Fibroblast of skin of left quadriceps (primary cell): ENCODE data around the gene HLF.

ENCODE experiments used
- DNase-seq, 2 experiments: peaks; one replicate each; pipeline ENCODE4 v3.0.0-alpha.2; 2013; ENCODE audit warnings: low read depth in 2 of 2

The HLF gene

DNA sequence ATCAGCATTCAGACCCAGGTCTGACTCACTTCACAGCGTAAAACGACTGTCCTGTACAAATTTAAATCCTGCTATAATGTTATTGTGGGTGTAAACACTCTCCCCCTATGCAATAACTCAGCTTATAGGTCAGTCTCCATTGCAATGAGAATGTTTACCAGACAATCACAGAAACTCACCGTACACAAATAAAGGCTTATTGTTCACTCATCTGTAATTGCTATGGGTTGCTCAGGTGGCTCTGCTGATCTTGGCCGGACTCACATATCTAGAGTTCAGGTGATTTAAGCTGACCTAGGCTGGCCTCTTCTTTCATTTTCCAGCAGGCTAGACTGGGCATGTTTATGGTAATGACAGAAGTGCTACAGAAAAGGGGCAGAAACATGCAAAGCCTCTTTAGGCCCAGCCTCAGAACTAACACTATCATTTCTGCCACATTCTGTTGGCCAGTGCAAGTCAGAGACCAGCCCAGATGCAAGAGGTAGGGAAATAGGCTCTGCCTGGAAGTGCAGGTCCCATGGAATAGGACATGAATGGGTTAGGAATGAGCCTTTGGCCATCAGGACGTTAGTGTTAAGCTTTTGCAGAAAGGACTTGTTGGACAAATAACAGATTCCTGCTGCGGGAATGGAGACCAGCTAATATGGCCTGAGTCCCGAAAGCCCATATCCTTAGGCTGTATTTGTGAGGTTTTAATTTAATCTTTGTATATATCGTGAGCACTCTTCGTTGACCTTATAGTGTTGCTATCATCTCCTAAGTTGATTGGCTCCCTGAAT lies 44.0 kb downstream of the HLF start:
- no peak for DNase-seq

DNA sequence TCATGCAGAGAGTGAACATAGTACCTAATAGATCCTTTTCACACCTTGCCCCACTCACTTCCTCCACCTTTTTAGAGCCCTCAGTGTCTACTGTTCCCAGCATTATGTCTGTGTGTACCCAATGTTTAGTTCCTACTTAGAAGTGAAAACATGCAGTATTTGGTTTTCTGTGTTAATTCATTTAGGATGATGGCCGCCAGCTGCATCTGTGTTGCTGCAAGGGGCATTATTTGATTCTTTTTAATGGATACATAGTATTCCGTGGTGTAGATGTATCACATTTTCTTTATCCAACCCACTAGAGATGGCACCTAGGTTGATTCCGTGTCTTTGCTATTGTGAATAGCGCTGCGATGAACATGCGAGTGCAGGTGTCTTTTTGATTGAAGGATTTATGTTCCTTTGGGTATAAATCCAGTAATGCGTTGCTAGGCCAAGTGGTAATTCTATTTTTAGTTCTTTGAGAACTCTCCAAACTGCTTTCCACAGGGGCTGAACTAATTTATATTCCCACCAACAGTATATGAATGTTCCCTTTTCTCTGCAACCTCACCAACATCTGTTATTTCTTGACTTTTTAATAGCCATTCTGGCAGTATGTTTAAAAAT lies 47.1 kb downstream of the HLF start:
- no peak for DNase-seq

DNA sequence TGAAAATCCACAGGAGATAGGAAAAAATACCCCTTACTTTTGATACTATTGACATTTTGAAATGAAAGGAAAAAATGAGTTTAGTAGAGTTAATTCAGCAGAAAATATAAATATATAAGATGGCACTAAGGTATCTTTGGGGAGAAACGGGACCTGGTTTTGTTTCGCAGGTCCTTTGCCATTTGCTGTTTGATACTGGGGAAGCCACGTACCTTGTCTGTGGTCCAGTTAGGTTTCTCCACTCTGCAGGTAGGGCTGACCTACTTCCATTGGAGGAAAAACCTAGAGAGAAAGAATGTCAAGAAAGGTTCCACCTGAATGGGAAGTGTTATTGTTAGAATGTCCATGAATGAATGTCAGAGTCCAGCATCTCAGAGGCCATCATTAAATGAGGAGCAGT lies 48.1 kb downstream of the HLF start:
- no peak for DNase-seq

DNA sequence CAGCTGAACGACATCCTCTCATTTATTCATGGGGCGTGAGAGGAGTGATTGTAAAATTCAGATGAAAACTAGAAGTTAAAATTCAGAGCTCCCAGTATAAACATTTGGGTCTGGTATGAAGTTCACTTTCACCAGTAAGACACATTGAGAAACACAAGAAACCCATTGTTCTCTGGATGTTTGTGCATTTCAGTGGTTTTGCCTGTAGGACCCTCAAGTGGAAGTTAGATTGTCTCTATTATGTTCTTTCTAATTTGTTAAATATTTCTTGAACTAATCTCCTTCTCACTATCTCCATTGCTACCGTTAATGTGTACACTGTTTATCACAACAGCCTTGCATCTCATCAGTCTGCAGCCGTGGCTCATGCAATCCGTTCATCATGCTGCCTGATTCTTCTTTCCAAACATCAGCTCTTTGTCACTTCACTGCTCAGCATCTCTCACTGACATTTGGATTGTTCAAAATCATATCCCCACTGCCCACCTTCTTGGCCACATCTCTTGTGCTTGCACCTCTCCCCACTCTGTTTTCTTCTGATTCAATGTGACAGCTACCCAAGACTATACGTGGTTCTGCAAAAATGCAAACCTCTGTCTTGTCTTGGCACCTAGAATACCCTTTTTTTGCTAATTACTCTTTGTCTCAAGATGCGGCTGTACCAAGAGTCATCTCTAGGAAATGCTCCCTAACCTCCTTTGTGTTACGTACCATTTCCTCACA lies 49.5 kb downstream of the HLF start:
- DNase-seq: no peak

DNA sequence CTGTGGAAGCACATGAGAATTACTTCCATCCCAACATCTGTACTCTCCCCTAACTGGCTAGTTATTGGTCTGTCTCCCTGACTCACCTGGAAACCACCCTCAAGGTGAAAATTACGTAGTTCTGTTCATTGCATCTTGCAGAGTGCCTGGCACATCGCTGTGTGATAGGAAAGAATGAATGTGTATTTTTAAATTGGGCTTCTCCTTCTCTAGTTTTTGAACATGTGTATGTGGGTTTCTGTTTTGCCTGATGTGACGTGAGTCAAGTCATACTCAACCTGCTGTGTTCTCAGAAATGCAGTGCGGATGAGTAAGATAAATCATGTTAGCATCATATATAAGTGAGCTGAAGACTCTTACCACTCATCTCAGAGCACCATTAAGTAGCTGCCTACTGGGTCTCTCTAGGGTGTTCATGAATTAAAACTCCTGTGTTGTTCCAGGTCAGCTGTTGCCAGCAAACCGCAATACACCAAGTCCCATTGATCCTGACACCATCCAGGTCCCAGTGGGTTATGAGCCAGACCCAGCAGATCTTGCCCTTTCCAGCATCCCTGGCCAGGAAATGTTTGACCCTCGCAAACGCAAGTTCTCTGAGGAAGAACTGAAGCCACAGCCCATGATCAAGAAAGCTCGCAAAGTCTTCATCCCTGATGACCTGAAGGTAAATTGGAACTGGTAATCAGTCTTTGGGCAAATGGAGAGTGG lies 50.2 kb downstream of the HLF start:
- DNase-seq: no peak

DNA sequence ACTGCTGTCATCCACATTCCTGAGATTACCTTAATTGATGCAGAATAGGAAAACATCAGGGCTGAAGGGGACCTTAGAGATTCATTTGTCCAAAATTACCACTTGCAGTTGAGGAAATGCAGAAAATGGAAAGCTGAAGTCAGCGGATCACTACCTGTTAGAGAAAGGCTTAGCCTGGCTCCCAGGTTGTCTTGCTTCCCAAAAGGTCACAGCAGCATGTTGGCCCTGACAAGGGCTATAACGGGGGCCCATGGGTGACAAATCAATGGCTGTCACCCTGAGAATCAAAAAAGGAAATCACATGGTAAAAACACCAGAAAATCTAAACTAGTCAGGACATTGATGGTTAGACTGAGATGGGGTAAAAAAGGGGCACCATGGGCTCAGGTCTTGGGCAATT lies 51.7 kb downstream of the HLF start:
- no peak for DNase-seq

DNA sequence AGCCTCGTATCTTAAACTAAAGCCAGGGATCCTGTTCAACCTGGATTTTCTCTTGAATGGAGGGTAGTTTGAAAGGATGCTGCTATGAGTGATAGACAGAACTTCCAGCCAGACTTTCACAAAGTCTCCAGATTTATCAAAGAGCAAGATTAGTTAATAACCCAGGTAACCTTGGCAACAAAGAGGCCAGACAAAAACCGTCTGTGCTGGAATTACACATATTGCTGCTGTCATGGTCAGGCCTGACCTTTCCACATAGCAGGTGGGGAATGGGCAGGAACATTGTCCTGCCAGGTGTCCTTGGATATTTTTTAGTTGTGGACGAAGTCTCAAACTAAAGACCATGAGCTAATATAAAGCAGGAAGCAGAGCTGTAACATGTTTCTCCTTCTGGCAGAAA lies 52.5 kb downstream of the HLF start:
- no peak for DNase-seq

DNA sequence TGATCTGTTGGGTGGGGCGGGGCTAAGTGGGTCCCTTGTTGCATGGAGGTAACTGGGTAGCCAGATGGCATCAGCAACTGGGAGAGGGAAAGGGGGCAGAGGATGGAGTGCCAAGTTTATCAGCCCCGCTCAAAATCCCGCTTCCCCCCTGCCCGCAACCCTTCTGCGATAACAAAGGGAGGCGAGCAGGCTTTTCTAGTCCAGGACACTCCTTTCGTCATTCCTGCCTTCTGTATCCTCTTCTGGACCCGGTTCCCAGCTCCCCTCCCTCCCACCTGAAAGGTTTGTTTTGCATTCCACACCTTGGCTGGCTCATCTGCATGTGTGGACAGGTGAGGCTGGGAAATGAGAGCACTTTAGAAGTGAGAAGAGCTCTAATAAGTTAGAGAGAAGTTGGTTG lies 53.3 kb downstream of the HLF start:
- no peak for DNase-seq

DNA sequence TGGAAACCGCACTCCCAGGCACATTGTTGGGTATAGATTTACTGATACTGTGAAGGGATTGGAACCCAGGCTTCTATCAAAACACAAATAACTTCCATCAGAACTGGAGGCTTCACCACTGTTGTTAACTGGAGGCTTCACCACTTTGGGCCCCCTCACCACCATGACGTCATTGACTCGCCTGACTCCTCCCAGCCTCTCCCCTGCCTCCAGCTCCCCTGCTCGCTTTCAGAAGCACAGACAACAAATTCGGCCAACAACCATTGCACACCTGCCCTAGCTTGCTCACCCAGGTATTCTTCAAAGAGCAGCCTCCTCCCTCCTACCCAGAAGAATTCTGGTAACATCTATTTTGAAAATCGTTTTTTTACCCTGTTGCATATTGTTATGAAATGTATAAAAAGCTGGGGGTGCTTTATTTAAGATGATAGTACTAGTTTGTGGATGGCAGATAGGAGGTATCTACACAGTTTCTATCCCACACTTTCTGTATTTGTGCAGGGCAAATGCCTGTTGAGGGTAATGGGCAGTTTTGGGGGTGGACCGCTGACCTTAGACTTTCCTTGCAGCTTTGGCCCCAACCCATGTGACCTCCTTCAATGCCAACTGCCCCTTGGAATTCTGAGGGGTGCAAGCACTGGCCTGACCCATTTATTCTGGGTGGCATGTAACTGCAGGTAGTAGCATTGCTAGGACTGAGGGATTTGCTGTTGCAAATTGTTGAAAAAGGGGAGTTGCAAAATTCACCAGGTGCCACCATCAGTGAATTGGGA lies 54.1 kb downstream of the HLF start:
- no peak for DNase-seq

DNA sequence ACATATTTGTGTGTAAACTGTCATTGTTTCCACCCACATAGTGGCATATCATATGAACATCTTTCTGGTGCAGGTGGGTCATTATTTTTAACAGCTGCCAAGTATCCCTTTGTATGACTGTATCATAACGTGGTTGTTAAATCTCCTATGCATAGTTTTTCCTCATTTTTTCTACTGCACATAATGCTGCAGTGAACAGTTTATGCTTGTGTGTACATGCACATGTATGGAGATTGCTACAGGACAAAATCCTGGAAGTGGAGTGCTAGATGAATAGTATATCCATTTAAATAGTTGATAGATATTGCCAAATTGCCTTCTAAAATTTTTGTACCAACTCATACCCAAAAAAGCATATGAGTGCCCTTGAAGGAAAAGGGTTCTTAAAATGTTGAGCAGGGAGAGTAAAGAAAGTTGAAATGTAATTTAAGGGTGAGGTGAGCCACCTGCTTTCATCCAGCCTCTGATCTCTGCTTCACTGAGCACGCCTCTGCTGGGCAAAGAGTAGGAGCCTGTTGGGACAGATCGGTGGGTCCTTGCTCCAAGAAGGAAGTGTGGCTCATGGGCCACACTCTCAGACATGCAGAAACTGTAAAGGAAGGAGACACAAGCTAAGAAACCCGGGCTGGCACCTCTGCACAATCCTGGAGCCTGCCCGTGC lies 55.3 kb downstream of the HLF start:
- DNase-seq: no peak

DNA sequence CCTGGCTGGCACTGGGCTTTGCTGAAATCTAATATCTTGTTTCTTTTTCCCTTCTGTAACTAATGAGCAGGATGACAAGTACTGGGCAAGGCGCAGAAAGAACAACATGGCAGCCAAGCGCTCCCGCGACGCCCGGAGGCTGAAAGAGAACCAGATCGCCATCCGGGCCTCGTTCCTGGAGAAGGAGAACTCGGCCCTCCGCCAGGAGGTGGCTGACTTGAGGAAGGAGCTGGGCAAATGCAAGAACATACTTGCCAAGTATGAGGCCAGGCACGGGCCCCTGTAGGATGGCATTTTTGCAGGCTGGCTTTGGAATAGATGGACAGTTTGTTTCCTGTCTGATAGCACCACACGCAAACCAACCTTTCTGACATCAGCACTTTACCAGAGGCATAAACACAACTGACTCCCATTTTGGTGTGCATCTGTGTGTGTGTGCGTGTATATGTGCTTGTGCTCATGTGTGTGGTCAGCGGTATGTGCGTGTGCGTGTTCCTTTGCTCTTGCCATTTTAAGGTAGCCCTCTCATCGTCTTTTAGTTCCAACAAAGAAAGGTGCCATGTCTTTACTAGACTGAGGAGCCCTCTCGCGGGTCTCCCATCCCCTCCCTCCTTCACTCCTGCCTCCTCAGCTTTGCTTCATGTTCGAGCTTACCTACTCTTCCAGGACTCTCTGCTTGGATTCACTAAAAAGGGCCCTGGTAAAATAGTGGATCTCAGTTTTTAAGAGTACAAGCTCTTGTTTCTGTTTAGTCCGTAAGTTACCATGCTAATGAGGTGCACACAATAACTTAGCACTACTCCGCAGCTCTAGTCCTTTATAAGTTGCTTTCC lies 56.0 kb downstream of the HLF start:
- DNase-seq: no peak

DNA sequence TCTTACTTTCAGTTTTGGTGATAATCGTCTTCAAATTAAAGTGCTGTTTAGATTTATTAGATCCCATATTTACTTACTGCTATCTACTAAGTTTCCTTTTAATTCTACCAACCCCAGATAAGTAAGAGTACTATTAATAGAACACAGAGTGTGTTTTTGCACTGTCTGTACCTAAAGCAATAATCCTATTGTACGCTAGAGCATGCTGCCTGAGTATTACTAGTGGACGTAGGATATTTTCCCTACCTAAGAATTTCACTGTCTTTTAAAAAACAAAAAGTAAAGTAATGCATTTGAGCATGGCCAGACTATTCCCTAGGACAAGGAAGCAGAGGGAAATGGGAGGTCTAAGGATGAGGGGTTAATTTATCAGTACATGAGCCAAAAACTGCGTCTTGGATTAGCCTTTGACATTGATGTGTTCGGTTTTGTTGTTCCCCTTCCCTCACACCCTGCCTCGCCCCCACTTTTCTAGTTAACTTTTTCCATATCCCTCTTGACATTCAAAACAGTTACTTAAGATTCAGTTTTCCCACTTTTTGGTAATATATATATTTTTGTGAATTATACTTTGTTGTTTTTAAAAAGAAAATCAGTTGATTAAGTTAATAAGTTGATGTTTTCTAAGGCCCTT lies 56.8 kb downstream of the HLF start:
- no peak for DNase-seq

DNA sequence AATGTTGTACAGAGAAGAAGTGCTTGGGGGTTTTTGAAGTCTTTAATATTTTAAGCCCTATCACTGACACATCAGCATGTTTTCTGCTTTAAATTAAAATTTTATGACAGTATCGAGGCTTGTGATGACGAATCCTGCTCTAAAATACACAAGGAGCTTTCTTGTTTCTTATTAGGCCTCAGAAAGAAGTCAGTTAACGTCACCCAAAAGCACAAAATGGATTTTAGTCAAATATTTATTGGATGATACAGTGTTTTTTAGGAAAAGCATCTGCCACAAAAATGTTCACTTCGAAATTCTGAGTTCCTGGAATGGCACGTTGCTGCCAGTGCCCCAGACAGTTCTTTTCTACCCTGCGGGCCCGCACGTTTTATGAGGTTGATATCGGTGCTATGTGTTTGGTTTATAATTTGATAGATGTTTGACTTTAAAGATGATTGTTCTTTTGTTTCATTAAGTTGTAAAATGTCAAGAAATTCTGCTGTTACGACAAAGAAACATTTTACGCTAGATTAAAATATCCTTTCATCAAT lies 57.8 kb downstream of the HLF start:
- peak; percentile 38 to 41 for DNase-seq

DNA sequence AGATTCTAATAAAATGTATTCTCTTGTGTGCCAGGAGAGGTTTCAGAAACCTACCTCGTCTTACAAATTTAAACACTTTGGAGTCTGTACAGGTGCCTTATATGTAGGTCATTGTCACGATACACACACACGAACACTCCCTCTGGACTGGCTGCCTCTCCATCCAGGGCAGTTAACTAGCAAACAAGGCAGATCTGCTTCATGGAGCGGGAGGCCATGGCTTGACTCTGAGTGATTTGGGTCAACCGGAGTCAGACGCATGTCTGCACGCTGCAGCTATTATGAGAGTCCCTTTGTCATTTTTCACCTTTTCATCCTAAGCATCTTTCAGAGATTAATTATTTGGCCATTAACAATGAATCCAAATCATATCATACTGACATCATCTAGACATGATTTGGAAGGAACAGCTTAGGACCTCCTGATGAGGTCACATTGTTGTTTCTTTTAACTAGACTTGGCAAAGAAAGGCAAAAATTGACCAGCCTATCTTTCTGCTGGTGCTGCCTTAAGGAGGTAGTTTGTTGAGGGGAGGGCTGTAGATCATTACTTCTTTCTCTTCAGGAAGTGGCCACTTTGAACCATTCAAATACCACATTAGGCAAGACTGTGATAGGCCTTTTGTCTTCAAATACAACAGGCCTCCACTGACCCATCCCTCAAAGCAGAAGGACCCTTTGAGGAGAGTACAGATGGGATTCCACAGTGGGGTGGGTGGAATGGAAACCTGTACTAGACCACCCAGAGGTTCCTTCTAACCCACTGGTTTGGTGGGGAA lies 58.9 kb downstream of the HLF start:
- DNase-seq: no peak

DNA sequence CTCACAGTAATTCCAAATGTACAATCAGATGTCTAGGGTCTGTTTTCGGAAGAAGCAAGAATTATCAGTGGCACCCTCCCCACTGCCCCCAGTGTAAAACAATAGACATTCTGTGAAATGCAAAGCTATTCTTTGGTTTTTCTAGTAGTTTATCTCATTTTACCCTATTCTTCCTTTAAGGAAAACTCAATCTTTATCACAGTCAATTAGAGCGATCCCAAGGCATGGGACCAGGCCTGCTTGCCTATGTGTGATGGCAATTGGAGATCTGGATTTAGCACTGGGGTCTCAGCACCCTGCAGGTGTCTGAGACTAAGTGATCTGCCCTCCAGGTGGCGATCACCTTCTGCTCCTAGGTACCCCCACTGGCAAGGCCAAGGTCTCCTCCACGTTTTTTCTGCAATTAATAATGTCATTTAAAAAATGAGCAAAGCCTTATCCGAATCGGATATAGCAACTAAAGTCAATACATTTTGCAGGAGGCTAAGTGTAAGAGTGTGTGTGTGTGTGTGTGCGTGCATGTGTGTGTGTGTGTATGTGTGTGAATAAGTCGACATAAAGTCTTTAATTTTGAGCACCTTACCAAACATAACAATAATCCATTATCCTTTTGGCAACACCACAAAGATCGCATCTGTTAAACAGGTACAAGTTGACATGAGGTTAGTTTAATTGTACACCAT lies 59.7 kb downstream of the HLF start:
- DNase-seq: no peak

DNA sequence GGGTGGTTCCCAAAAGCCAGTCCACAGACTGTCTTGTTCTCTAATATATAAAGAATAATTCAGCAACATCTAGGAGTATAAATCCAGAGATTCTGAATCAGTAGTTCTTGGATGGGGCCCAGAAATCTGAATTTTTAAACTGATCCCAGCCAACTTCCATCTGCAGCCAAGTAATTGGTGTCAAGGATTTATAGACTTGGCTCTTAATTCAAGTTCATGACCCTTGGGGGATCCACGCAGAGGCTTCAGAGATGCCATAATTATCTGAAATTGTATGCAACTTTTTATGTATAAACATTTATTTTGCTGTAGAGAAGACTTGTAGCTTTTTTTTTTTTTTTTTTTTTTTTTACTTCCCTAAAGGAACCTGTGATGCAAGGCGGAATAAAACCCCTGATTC lies 60.6 kb downstream of the HLF start:
- DNase-seq: no peak

DNA sequence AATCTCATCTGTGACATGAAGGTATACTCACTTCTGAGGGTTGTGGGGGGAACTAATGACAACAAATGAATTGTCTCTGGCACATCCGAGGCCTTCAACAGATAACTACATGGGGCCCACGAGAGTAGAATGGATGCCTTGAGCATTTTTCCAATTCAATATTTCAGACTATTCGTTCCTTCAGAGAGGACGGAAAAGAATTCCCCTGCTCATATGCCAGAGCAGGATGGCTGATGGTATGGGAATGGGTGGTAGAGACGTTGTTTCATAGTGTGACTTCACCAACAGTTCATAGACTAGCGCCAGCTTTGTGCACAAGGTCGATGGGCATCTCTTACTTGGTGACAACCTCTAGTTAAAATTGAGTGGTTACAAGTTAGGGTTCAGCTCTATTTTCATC lies 61.3 kb downstream of the HLF start:
- DNase-seq: no peak
